ENCODE measurements around the gene PP2D1. TPM values are rescaled to one million over a fixed set of nuclear protein-coding genes. Genes with fewer than 3 reads are reported as not detected.

The PP2D1 gene
- total RNA-seq, 3 donors from 2014 or later (not counting 1 experiment from before 2014, with no cell fraction given): not detected

- intact Hi-C loops (cut with micrococcal nuclease): no loop called here
- Histone ChIP-seq H3K27ac (ENCODE audit: low read length) (no peak overlapping the region), H3K27me3 (ENCODE audit: control insufficient read depth, insufficient read depth, low read length) (no peaks in the 10 kb centered on the region), H3K9me3 (ENCODE audit: control insufficient read depth, insufficient read depth, low read length) (no peaks in the 10 kb centered on the region), H3K4me3 (ENCODE audit: low read length) (no peak overlapping the region), H3K4me1 (ENCODE audit: control insufficient read depth, insufficient read depth, low read length) (peaks cover 43% of the 10 kb centered on the region), H3K36me3 (ENCODE audit: control insufficient read depth, insufficient read depth, low read length) (no peaks in the 10 kb centered on the region)
- no peaks in the 10 kb centered on the region for H3K27me3 Mint-ChIP-seq (ENCODE audit: low read depth in 2 of 2)
- no peak for TF ChIP-seq CTCF (IDR thresholded peaks at IDR 0.05)
- no peaks in the 10 kb centered on the region for H3K9me3 Mint-ChIP-seq
- DNase-seq: no peak
- no peak overlapping the region for H3K4me3 Mint-ChIP-seq
- ATAC-seq: no peak
- H3K27ac Mint-ChIP-seq: no peak overlapping the region
- WGBS (ENCODE audit: insufficient coverage): 92% methylated on average over 1 of the region's 2 CpGs
- H3K36me3 Mint-ChIP-seq: no peaks in the 10 kb centered on the region
- H3K4me1 Mint-ChIP-seq: peaks cover 33 to 35% of the 10 kb centered on the region in 2 donors
These were observed 45.6 kb upstream of the PP2D1 start for GRCh38 chr3:20057612-20058180.

GRCh38 chr3:20056725-20057611 lies 44.9 kb upstream of the PP2D1 start:
- TF ChIP-seq CTCF (IDR thresholded peaks at IDR 0.05): no peak
- Mint-ChIP-seq H3K27ac (no peak overlapping the region), H3K36me3 (no peaks in the 10 kb centered on the region), H3K9me3 (no peaks in the 10 kb centered on the region), H3K4me1 (peaks cover 36 to 39% of the 10 kb centered on the region in 2 donors), H3K27me3 (ENCODE audit: low read depth in 2 of 2) (no peaks in the 10 kb centered on the region), H3K4me3 (no peak overlapping the region)
- H3K4me3 ChIP-seq (ENCODE audit: low read length): no peak overlapping the region
- no peaks in the 10 kb centered on the region for H3K9me3 ChIP-seq (ENCODE audit: control insufficient read depth, insufficient read depth, low read length)
- intact Hi-C loops (cut with micrococcal nuclease): no loop called here
- DNase-seq (peak in 1 of 2 donors; percentile 36), ATAC-seq (no peak)
- H3K36me3 ChIP-seq (ENCODE audit: control insufficient read depth, insufficient read depth, low read length): no peaks in the 10 kb centered on the region
- peaks cover 47% of the 10 kb centered on the region for H3K4me1 ChIP-seq (ENCODE audit: control insufficient read depth, insufficient read depth, low read length)
- WGBS (ENCODE audit: insufficient coverage): 79% methylated on average over 5 of the region's 5 CpGs
- H3K27me3 ChIP-seq (ENCODE audit: control insufficient read depth, insufficient read depth, low read length): no peaks in the 10 kb centered on the region
- H3K27ac ChIP-seq (ENCODE audit: low read length): peak overlapping the region; percentile 1

GRCh38 chr3:20055842-20056241 lies 43.8 kb upstream of the PP2D1 start:
- Histone ChIP-seq H3K36me3 (ENCODE audit: control insufficient read depth, insufficient read depth, low read length) (no peaks in the 10 kb centered on the region), H3K27me3 (ENCODE audit: control insufficient read depth, insufficient read depth, low read length) (no peaks in the 10 kb centered on the region), H3K4me3 (ENCODE audit: low read length) (no peak overlapping the region), H3K4me1 (ENCODE audit: control insufficient read depth, insufficient read depth, low read length) (peaks cover 51% of the 10 kb centered on the region), H3K9me3 (ENCODE audit: control insufficient read depth, insufficient read depth, low read length) (no peaks in the 10 kb centered on the region), H3K27ac (ENCODE audit: low read length) (peak overlapping the region; percentile 83)
- no peak for TF ChIP-seq CTCF (IDR thresholded peaks at IDR 0.05)
- 86% methylated on average over 3 of the region's 3 CpGs for WGBS (ENCODE audit: insufficient coverage)
- DNase-seq (no peak), ATAC-seq (no peak)
- intact Hi-C loops (cut with micrococcal nuclease): loop anchor here (2.0 kb wide), 1 partner anchor 25 kb away; no protein-coding TSS in a partner anchor
- H3K27me3 Mint-ChIP-seq (ENCODE audit: low read depth in 2 of 2): no peaks in the 10 kb centered on the region
- peaks cover 40 to 43% of the 10 kb centered on the region in 2 donors for H3K4me1 Mint-ChIP-seq
- H3K4me3 Mint-ChIP-seq: no peak overlapping the region
- H3K36me3 Mint-ChIP-seq: no peaks in the 10 kb centered on the region
- H3K9me3 Mint-ChIP-seq: no peaks in the 10 kb centered on the region
- H3K27ac Mint-ChIP-seq: no peak overlapping the region

All from natural killer cell (primary cell).